HepG2 (cell line): ENCODE results near the gene RHOXF2. TPM values are rescaled to one million over a fixed set of nuclear protein-coding genes. Genes with fewer than 3 reads are reported as not detected.
"Not testable (repeated sequence)": the region's sequence is repeated elsewhere in the genome, so short reads cannot be mapped to it uniquely, and the experiment has no call there.

ENCODE experiments used
- ATAC-seq: fragments of 200-7000 bp; cut with Tn5 transposase; 3 replicates; pipeline ENCODE4 v1.9.1; 2020; ENCODE audit warnings: mild to moderate bottlenecking, moderate library complexity
- BruUV-seq: library from RNA; stranded (reverse); fragments of 400-500 nt; replicated peaks from 2 replicates; lab custom pipeline; 2021; lab: Mats Ljungman, UMichigan
- CTCF ChIA-PET: fragments of 300-600 bp; formaldehyde crosslinking; extraction: SDS; loops from one replicate; lab custom pipeline; 2021; ENCODE audit warnings: low total read pairs, inconsistent platforms, low intra/inter-chr PET ratio; lab: Yijun Ruan, JAX
- POLR2A ChIA-PET: fragments of 350-600 bp; sonication (Branson Sonifier 250); formaldehyde crosslinking; loops from one replicate; lab custom pipeline; 2020; ENCODE audit warnings: antibody characterized with exemption, inconsistent platforms; lab: Yijun Ruan, JAX
- DNase-seq: peaks from one replicate; pipeline ENCODE4 v3.0.0-alpha.2; 2015; ENCODE audit warnings: low spot score
- FAIRE-seq: peaks from 3 replicates; lab custom pipeline; 2011; peaks lifted over from hg19 to GRCh38; lab: Jason Lieb, UNC
- H2AFZ ChIP-seq: one replicate; pipeline ENCODE4 v1.6.1; 2011; ENCODE audit warnings: low read length, inconsistent platforms
- H3K27ac ChIP-seq: fragments of 300-600 bp; 3 replicates; pipeline ENCODE4 v1.8.0; 2011; ENCODE audit warnings: mixed run types, mild to moderate bottlenecking, mixed read lengths, low read length, inconsistent platforms; ENCODE audit not compliant: insufficient read depth; ENCODE audit errors: extremely low read length
- H3K27me3 ChIP-seq, 2 experiments: fragments of 200-600 bp in 1 of 2; 2 replicates in 1 of 2; 3 replicates in 1 of 2; pipeline versions ENCODE4 v1.6.0 to v1.8.0; 2011; ENCODE audit warnings: low read length in 2 of 2, mild to moderate bottlenecking in 2 of 2, moderate library complexity in 2 of 2, inconsistent platforms in 1 of 2; ENCODE audit not compliant: insufficient read depth in 2 of 2, control insufficient read depth in 1 of 2
- H3K36me3 ChIP-seq, 2 experiments: fragments of 200-600 bp in 1 of 2; replicated peaks in 1 of 2; 2 replicates in 1 of 2; 3 replicates in 1 of 2; pipeline versions ENCODE4 v1.5.1 to v1.8.0; 2011; ENCODE audit warnings: low read length in 2 of 2, inconsistent platforms in 1 of 2; ENCODE audit not compliant: insufficient read depth in 2 of 2, control insufficient read depth in 1 of 2
- H3K4me1 ChIP-seq: 2 replicates; pipeline ENCODE4 v1.5.1; 2012; ENCODE audit warnings: low read length, inconsistent platforms; ENCODE audit not compliant: insufficient read depth
- H3K4me2 ChIP-seq: 2 replicates; pipeline ENCODE4 v1.6.0; 2011; ENCODE audit warnings: low read depth, low read length, inconsistent platforms
- H3K4me3 ChIP-seq, 3 experiments: fragments of 200-600 bp in 1 of 3; sonication (generic), shearing (Covaris generic) in 1 of 3; replicated peaks in 1 of 3; 2 replicates each; pipeline ENCODE4 v1.5.1; 2011 to 2016; ENCODE audit warnings: low read length in 3 of 3, inconsistent platforms in 2 of 3, low read depth in 2 of 3, mild to moderate bottlenecking in 2 of 3, control low read depth in 1 of 3, mixed read lengths in 1 of 3; ENCODE audit not compliant: insufficient read depth in 1 of 3
- H3K79me2 ChIP-seq: one replicate; pipeline ENCODE4 v1.6.1; 2011; ENCODE audit warnings: low read length, inconsistent platforms; ENCODE audit not compliant: insufficient read depth
- H3K9ac ChIP-seq: 2 replicates; pipeline ENCODE4 v1.6.0; 2011; ENCODE audit warnings: mild to moderate bottlenecking, low read depth, low read length, inconsistent platforms; ENCODE audit not compliant: insufficient read depth
- H3K9me3 ChIP-seq: 2 replicates; pipeline ENCODE4 v1.5.1; 2012; ENCODE audit warnings: mild to moderate bottlenecking, low read length
- H4K20me1 ChIP-seq: 2 replicates; pipeline ENCODE4 v1.6.0; 2011; ENCODE audit warnings: inconsistent platforms, mild to moderate bottlenecking, low read length, moderate library complexity; ENCODE audit not compliant: insufficient read depth
- ARID3A ChIP-seq: IDR thresholded peaks from 2 replicates; pipeline ENCODE4 v1.6.1; 2012; ENCODE audit warnings: low read depth, low read length, improper control_type of control experiment
- CAMTA2 ChIP-seq: sonication (generic); formaldehyde crosslinking; IDR thresholded peaks from 2 replicates; pipeline ENCODE4 v1.4.0; 2020; ENCODE audit warnings: mild to moderate bottlenecking, missing genetic modification reagents, borderline replicate concordance
- NFE2L2 ChIP-seq: fragments of 150-350 bp; IDR thresholded peaks from 2 replicates; pipeline ENCODE4 v1.6.1; 2014; ENCODE audit warnings: low read length
- PBX3 ChIP-seq: sonication (generic); formaldehyde crosslinking; IDR thresholded peaks from 2 replicates; pipeline ENCODE4 v1.8.1; 2023; ENCODE audit warnings: missing genetic modification reagents, inconsistent platforms, borderline replicate concordance
- PHF20 ChIP-seq: sonication (generic); formaldehyde crosslinking; IDR thresholded peaks from 2 replicates; pipeline ENCODE4 v1.5.0; 2020; ENCODE audit warnings: mild to moderate bottlenecking, missing genetic modification reagents
- POLR2A ChIP-seq, 2 experiments: IDR thresholded peaks; 2 replicates each; pipeline ENCODE4 v1.6.1; 2011; ENCODE audit warnings: low read depth in 2 of 2, low read length in 2 of 2, mild to moderate bottlenecking in 1 of 2, moderate library complexity in 1 of 2; ENCODE audit not compliant: insufficient read depth in 1 of 2
- SNRNP70 ChIP-seq: fragments of 200-400 bp; formaldehyde crosslinking; IDR thresholded peaks from 2 replicates; pipeline ENCODE4 v1.6.1; 2017; ENCODE audit warnings: mild to moderate bottlenecking, low read depth, low read length, moderate library complexity
- ZNF101 ChIP-seq: sonication (generic); formaldehyde crosslinking; IDR thresholded peaks from 2 replicates; pipeline ENCODE4 v1.4.0; 2020; ENCODE audit warnings: mild to moderate bottlenecking, low read depth, missing genetic modification reagents, borderline replicate concordance
- ZNF20 ChIP-seq: sonication (generic); formaldehyde crosslinking; IDR thresholded peaks from 2 replicates; pipeline ENCODE4 v1.4.0; 2020; ENCODE audit warnings: mild to moderate bottlenecking, moderate library complexity, missing genetic modification reagents
- ZNF576 ChIP-seq: sonication (generic); formaldehyde crosslinking; IDR thresholded peaks from 2 replicates; pipeline ENCODE4 v1.4.0; 2020; ENCODE audit warnings: mild to moderate bottlenecking, missing genetic modification reagents
- ZNF878 ChIP-seq: sonication (generic); formaldehyde crosslinking; IDR thresholded peaks from 2 replicates; pipeline ENCODE4 v1.8.1; 2023; ENCODE audit warnings: mild to moderate bottlenecking, missing genetic modification reagents, moderate library complexity
- ZUFSP ChIP-seq: sonication (generic); formaldehyde crosslinking; IDR thresholded peaks from 2 replicates; pipeline ENCODE4 v1.9.0; 2021; ENCODE audit warnings: missing genetic modification reagents, mild to moderate bottlenecking, borderline replicate concordance
- WGBS: methylation state at CpG from one replicate; pipeline ENCODE4 v1.1.6; 2017; ENCODE audit warnings: low lambda C conversion rate; 5-methylcytosine and 5-hydroxymethylcytosine counted together
- in situ Hi-C: cut with HindIII; loops from 2 replicates; pipeline ENCODE4 v1.10.0; 2017; ENCODE audit warnings: low pct_unique_long_range_greater_than_20kb; ENCODE audit not compliant: extremely low pct_ligation_motif_present
- intact Hi-C: fragments of 100-400 bp; cut with micrococcal nuclease; formaldehyde crosslinking; loops from one replicate; pipeline ENCODE4 v1.10.0; 2022; ENCODE audit not compliant: unreplicated experiment
- polyA plus RNA-seq, 8 experiments: library from polyadenylated mRNA; depleted of rRNA in 3 of 8; stranded (reverse) in 7 of 8; unstranded in 1 of 8; fragments of >200 nt; fragmentation: Illumina TruSeq in 4 of 8; extraction: Trizol in 4 of 8; gene quantifications; 2 replicates each; pipeline versions ENCODE4 v1.2.1 to v1.2.3, GENCODE V29; 2011 to 2016; ENCODE audit warnings: low read depth in 4 of 8, missing spikeins in 1 of 8, mixed read lengths in 1 of 8; ENCODE audit not compliant: insufficient read depth in 1 of 8
- total RNA-seq, 5 experiments: library from RNA; depleted of rRNA; stranded (reverse); fragments of >200 nt; fragmentation: Illumina TruSeq; extraction: Trizol; gene quantifications; 2 replicates each; pipeline ENCODE4 v1.2.3, GENCODE V29; 2016; ENCODE audit warnings: low read depth in 1 of 5

The RHOXF2 gene
- total and polyA plus RNA-seq, 2 of the 13 experiments (the other 11 are each of a cell fraction or from before 2014, with no cell fraction given): not detected

- H3K27ac ChIP-seq, intact Hi-C loops, H3K36me3 ChIP-seq, H3K9me3 ChIP-seq, ATAC-seq, DNase-seq, BruUV-seq, H3K4me3 ChIP-seq, FAIRE-seq, H3K79me2 ChIP-seq, H4K20me1 ChIP-seq, CTCF ChIA-PET, H3K4me1 ChIP-seq, POLR2A ChIA-PET, H3K9ac ChIP-seq, H2AFZ ChIP-seq, H3K27me3 ChIP-seq, H3K4me2 ChIP-seq: not testable (repeated sequence)
- WGBS: 80% methylated on average over 1 of the region's 1 CpG
- in situ Hi-C loops: loop anchor here (25.0 kb wide), 1 partner anchor 159 kb away; no protein-coding TSS in a partner anchor
Observed at GRCh38 chrX:120146323-120146722, 12.1 kb upstream of the RHOXF2 start.

GRCh38 chrX:120147537-120147936 lies 10.9 kb upstream of the RHOXF2 start:
- no TSS peak for BruUV-seq
- Histone ChIP-seq H4K20me1 (no peaks in the 10 kb centered on the region), H3K4me2 (no peak overlapping the region), H3K27ac (no peak overlapping the region), H3K9me3 (no peaks in the 10 kb centered on the region; the same call in 1 of the 2 replicates), H3K27me3 (no peaks in the 10 kb centered on the region; a peak in 1 of 5 replicates), H3K36me3 (no peaks in the 10 kb centered on the region), H3K9ac (no peak overlapping the region), H3K4me3 (no peak overlapping the region), H3K79me2 (no peaks in the 10 kb centered on the region), H3K4me1 (no peaks in the 10 kb centered on the region), H2AFZ (no peak overlapping the region)
- ChIA-PET POLR2A (no interaction called here), CTCF (no interaction called here)
- in situ Hi-C loops (loop anchor here (25.0 kb wide), 1 partner anchor 160 kb away; no protein-coding TSS in a partner anchor), intact Hi-C loops (no loop called here)
- DNase-seq: no peak
- no peak for ATAC-seq
- 12% methylated on average over 2 of the region's 8 CpGs for WGBS
- FAIRE-seq: no peak
- TF ChIP-seq ZNF20 (CRISPR knock-in tag) (no peak), ZNF576 (CRISPR knock-in tag) (no peak), PHF20 (CRISPR knock-in tag) (no peak), ZUFSP (CRISPR knock-in tag) (no peak), CAMTA2 (no peak), ZNF101 (CRISPR knock-in tag) (no peak), POLR2A (IDR thresholded peaks at IDR 0.05; ENCODE audit: insufficient read depth in 1 of 2, low read depth in 2 of 2, low read length in 2 of 2) (no peak), ARID3A (no peak), NFE2L2 (no peak), PBX3 (CRISPR knock-in tag) (no peak), ZNF878 (no peak), SNRNP70 (no peak)
